ENCODE measurements around the gene EXOC6B. TPM values are rescaled to one million over a fixed set of nuclear protein-coding genes. Genes with fewer than 3 reads are reported as not detected.
A peak's percentile ranks its signal among the peaks of the same experiment; 100 is the strongest.

EXOC6B gene
- total RNA-seq, 2 donors from 2014 or later: 10.4 to 11.6 TPM

DNA sequence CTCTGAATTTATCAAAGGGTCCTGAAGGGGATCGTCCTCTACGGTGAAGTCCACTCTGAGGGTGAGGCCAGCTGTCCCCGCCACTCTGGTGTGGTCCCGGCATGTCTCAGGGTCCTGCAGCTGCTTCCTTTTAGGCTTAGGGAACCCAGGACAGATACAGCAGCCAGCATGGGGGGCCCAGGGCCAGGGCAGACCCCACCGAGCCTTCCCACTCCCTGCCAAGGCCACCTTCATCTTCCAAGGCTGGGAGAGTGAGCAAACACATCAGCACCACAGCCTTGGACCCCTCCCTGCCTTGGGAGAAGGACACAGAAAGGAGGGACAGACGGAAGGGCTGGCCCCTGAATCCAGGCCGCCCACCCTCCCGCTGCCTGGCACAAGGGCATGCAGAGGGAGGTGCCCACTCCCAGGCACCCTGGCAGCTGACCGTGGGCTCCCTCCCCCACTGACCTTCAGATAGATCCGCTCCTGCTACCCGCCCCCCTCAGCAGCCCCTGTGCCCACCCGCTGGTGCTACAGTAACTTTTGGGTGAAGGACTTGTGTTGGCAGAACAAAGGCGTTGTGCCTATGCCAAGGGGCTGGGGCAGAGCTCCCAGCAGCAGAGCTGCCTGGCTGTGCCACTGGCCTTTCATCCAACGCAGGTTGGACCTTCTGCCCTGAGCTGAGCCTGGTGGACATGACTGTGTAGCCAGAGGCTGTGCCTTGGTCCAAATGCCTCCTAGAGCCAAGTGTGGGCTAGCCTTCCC is 685.8 kb downstream of the EXOC6B start:
- H3K9me3 Mint-ChIP-seq: no peaks in the 10 kb centered on the region
- no peak overlapping the region for H3K4me3 Mint-ChIP-seq
- DNase-seq (no peak), ATAC-seq (replicated peaks in 1 of 2) (no peak)
- peaks cover 16% of the 10 kb centered on the region for H3K27me3 Mint-ChIP-seq (ENCODE audit: low read depth)
- no peak overlapping the region for H3K27ac Mint-ChIP-seq
- H3K4me1 Mint-ChIP-seq (ENCODE audit: low read depth): peaks cover 14% of the 10 kb centered on the region
- H3K36me3 Mint-ChIP-seq (ENCODE audit: insufficient read depth in 2 of 2): no peaks in the 10 kb centered on the region

DNA sequence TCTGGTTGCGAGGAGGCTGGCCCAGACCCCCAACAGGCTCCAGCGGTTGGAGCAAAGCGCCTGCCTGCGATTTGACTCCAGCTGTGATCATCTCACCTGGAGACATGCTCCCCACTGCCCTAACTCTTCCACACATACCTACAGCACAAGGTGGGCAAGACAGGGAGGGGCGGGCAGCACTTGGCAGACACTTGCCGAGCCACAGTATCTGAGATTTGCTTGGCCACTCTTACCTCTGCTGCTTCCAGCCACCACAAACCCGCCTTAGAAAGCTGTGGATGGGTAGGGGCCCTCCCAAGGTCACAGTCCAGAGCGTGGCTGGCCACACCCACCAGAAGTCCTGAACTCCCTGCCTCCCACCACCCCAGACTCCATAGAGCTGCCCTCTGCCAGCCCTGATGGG is 686.4 kb downstream of the EXOC6B start:
- Mint-ChIP-seq H3K9me3 (no peaks in the 10 kb centered on the region), H3K4me3 (no peak overlapping the region), H3K36me3 (ENCODE audit: insufficient read depth in 2 of 2) (no peaks in the 10 kb centered on the region), H3K27me3 (ENCODE audit: low read depth) (peaks cover 16% of the 10 kb centered on the region), H3K4me1 (ENCODE audit: low read depth) (peaks cover 14% of the 10 kb centered on the region), H3K27ac (no peak overlapping the region)
- ATAC-seq (replicated peaks in 1 of 2) (no peak), DNase-seq (no peak)

DNA sequence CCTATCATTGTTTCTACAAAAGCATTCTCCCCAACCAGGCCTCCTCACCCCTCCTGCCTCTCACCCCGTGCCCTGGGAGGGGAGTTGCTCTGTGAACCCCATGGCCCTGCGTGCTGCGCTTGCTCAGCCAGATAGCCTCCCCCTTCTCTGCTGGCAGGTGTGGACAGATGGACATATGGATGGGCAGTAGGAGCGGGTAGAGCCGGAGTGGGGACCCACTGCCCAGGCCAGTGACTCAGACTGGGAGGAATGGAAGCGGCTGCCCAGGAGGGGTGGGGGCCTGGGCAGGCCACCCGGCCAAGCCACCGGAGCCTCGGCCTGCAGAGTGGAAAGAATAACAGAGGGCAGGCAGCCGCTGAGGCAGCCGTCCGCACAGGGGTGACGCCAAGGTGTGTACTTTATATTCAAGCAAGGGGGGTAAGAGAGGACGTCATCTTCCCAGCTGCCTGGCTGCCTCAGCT is 686.9 kb downstream of the EXOC6B start:
- H3K9me3 Mint-ChIP-seq: no peaks in the 10 kb centered on the region
- no peak overlapping the region for H3K27ac Mint-ChIP-seq
- H3K4me3 Mint-ChIP-seq: no peak overlapping the region
- ATAC-seq (replicated peaks in 1 of 2) (no peak), DNase-seq (no peak)
- H3K36me3 Mint-ChIP-seq (ENCODE audit: insufficient read depth in 2 of 2): no peaks in the 10 kb centered on the region
- H3K27me3 Mint-ChIP-seq (ENCODE audit: low read depth): peaks cover 13% of the 10 kb centered on the region
- H3K4me1 Mint-ChIP-seq (ENCODE audit: low read depth): peaks cover 11% of the 10 kb centered on the region

DNA sequence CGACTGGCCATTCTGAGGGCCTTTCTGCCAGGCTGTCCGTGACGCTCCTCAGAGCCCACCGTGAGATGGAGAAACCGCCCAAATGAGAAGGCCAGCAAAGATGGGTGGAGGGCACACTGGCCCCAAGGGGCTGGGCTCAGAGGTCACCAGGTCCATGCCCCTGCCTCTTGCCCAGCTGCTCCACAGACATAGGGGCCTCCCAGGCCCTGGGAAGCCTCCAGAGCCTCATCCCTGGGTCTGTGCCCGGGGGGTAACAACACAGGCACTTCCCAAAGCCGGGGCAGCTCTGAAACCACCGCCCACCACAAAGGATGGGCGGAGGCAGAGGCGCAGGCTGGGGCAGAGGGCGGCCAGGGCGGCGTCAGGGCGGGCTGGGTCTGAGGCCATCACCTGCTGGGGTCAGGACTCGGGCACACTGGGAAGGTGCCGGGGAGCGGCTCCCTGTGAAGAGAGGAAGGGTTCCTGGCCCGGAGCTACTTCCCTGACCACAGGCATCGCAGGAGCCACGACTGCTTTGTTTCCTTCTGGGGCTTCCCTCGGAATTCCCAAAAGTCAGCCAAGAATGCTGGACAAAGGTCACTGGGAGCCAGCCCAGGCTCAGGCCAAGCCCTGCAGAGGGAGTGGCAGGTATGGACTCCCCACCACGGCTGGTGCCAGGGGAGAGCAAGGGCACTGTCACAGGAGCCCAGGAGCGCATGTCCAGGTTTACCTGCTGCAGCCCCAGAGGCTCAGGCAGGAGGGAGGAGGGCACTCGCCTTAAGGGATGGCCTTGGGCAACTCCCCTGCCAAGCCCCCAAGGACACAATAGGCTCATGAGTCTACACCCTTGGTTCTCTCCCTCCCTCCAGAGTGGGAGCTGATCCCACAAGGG is 687.6 kb downstream of the EXOC6B start:
- Mint-ChIP-seq H3K36me3 (ENCODE audit: insufficient read depth in 2 of 2) (no peaks in the 10 kb centered on the region), H3K4me1 (ENCODE audit: low read depth) (peaks cover 5% of the 10 kb centered on the region), H3K4me3 (no peak overlapping the region), H3K27me3 (ENCODE audit: low read depth) (peaks cover 7% of the 10 kb centered on the region), H3K27ac (no peak overlapping the region), H3K9me3 (no peaks in the 10 kb centered on the region)
- ATAC-seq (replicated peaks in 1 of 2): peak in 1 of 2 donors; percentile 13
- no peak for DNase-seq

DNA sequence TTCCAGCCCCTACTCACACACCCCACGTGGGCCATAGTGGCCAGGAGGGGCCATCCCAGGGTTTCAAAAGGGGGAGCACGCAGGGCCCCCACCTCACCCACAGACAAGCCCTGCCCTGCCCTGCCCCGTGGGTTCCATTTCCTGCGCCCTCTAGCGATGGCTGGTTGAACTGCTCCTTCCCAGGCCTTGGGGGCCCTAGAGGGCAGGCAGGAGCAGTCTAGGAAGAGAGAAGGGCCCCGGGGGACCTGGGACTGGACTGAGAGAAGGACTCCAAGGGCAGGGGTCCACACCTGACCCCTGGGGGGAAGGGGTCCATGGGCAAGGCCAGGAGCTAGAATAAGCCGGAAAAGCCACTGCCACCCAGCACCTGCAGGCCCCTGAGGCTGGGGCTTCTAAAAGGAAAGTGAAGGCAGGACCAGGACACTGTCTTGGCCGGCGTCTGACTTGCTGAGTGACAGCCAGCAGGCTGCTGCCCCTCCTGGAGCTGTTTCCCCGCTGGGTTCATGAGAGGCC is 688.3 kb downstream of the EXOC6B start:
- Mint-ChIP-seq H3K9me3 (no peaks in the 10 kb centered on the region), H3K27ac (no peak overlapping the region), H3K27me3 (ENCODE audit: low read depth) (peaks cover 6% of the 10 kb centered on the region), H3K4me1 (ENCODE audit: low read depth) (peaks cover 5% of the 10 kb centered on the region), H3K4me3 (no peak overlapping the region), H3K36me3 (ENCODE audit: insufficient read depth in 2 of 2) (no peaks in the 10 kb centered on the region)
- DNase-seq (peak; percentile 67 to 78), ATAC-seq (replicated peaks in 1 of 2) (peak; percentile 68 to 81)

DNA sequence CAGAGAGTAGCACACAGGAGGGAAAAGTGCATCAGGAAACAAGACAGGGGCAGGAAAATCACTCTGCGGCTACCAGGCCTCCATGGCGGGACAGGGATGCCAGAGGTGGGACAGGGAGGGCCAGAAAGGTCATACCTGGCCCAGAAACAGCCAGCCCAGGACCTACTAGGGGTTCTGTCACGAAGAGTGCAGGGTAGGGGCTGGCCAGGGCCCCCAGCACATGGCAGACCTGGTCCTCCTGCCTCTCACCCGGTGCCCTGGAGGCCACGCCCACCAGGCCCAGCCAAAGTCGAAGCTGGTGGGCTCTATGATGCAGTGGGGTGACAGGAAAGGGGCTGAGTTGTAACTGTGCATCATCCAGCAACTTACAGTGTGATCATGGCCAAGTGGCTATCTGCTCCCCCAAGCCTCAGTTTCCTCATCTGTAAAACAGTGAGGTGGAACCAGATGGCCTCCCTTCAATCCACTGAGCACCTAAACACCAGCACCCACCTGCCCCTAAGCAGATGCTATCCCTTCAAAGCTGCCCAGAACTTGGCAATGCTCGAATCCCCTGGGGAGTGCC is 688.8 kb downstream of the EXOC6B start:
- peaks cover under 1% of the 10 kb centered on the region for H3K27me3 Mint-ChIP-seq (ENCODE audit: low read depth)
- no peak overlapping the region for H3K27ac Mint-ChIP-seq
- no peak overlapping the region for H3K4me3 Mint-ChIP-seq
- no peaks in the 10 kb centered on the region for H3K9me3 Mint-ChIP-seq
- H3K36me3 Mint-ChIP-seq (ENCODE audit: insufficient read depth in 2 of 2): no peaks in the 10 kb centered on the region
- peaks cover 5% of the 10 kb centered on the region for H3K4me1 Mint-ChIP-seq (ENCODE audit: low read depth)
- peak; percentile 7 to 32 for ATAC-seq (replicated peaks in 1 of 2)
- DNase-seq: no peak

DNA sequence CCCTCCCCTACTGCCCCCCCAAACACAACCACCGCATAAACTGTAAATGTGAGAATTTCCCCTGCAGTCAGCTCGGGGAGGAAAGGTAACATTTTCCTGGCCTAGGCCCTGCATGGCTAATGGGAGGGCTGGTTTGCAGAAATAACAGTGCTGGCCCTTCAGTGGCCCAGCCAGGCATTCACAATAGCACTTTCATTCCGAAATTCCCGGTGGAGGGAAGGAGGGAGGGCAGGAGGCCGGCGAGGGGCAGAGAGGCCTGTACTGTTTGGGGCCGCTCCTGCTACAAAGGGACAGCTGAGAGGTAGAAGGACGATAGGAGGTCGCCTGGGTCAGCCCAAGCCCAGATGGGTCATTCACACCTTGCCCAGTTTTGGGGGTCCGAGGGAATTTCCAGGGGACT is 689.5 kb downstream of the EXOC6B start:
- DNase-seq (no peak), ATAC-seq (replicated peaks in 1 of 2) (no peak)
- H3K36me3 Mint-ChIP-seq (ENCODE audit: insufficient read depth in 2 of 2): no peaks in the 10 kb centered on the region
- no peak overlapping the region for H3K4me3 Mint-ChIP-seq
- no peaks in the 10 kb centered on the region for H3K27me3 Mint-ChIP-seq (ENCODE audit: low read depth)
- H3K4me1 Mint-ChIP-seq (ENCODE audit: low read depth): peaks cover 5% of the 10 kb centered on the region
- no peaks in the 10 kb centered on the region for H3K9me3 Mint-ChIP-seq
- H3K27ac Mint-ChIP-seq: no peak overlapping the region

DNA sequence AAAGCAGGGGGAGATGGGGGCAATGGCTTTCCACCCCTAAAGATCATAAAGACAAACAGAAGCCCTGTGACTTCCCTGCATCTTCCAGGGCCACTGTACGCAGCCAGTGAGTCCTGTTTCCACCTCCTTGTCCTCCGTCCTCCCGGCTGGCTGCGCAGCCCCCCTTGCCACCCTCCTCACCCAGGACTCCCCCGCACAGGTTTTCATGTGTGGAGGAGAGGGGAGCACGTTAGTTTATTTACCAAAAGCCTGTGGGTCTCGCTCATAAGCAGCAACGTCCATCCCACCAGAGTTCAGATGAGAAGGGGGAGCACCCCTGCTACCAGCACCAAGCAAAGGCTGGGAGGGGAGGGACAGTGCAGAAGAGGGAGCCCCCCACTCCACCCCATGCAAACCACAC is 689.9 kb downstream of the EXOC6B start:
- Mint-ChIP-seq H3K9me3 (no peaks in the 10 kb centered on the region), H3K27me3 (ENCODE audit: low read depth) (no peaks in the 10 kb centered on the region), H3K4me1 (ENCODE audit: low read depth) (peaks cover 5% of the 10 kb centered on the region), H3K27ac (no peak overlapping the region), H3K36me3 (ENCODE audit: insufficient read depth in 2 of 2) (no peaks in the 10 kb centered on the region), H3K4me3 (no peak overlapping the region)
- DNase-seq (no peak), ATAC-seq (replicated peaks in 1 of 2) (no peak)

DNA sequence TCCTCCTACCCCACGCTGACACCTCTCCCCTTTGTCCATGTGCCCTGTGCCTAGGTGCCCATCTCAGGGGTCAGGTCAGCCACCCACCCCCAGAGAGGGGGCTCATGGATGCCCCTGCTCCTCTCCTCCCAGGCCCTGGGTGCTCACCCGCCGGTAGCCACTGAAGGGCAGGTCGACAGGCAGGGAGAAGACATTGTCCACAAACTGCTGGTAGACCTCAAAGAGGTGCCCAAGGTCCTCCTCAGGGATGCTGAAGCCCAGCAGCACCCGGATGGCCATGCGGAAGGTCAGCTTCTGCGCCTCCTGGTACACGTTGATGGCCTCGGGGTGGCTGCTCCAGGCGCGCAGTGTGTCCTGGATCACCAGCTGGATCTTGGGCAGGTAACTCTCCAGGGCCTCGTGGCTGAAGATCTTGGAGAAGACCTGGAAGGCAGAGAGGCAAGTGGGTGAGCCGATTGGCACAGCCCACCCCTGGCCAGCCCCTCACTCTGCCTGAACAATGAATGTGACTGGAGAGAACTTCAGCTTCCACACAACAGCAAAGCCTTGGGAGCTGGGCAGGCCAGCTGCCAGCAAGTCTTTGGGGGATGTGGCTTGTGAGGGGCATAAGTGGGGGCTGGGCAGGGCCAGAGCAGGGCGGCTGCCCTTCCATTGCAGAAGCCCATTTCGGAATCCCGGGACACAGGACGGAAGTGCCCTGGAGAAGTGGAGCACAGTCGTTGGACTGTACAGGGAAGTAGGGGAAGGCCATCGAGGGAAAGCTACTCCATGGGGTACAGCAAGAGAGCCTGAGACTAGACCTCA is 690.6 kb downstream of the EXOC6B start:
- Mint-ChIP-seq H3K4me1 (ENCODE audit: low read depth) (peaks cover 5% of the 10 kb centered on the region), H3K27me3 (ENCODE audit: low read depth) (no peaks in the 10 kb centered on the region), H3K9me3 (no peaks in the 10 kb centered on the region), H3K27ac (no peak overlapping the region), H3K4me3 (no peak overlapping the region), H3K36me3 (ENCODE audit: insufficient read depth in 2 of 2) (no peaks in the 10 kb centered on the region)
- ATAC-seq (replicated peaks in 1 of 2) (no peak), DNase-seq (no peak)

DNA sequence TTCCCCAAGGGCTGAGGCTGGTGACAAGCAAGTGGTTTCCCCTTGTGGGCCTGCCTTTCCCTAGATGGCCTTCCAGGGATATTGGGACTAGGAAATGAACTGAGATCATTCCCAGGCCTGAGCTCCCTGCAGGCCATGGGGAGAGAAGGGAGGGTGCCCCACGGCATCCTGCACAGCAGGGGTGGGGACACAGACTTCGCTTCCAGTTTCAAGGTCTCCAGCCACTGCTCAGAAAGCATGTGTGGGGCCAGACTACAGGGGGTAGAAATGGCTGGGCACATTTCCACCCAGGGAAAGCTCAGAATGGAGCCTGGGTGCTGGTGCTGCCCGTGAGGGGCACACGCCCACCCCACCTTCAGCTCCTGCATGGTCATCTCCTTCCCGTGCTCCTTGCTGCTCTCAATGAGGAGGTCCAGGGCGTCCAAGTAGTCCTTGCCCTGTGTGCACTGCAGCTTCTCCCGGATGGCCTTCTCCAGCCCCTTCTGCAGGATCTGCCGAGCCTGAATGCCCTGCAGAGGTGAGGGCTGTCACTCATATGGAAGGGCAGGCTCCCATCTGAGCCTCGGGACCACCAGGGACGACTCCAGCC is 691.3 kb downstream of the EXOC6B start:
- Mint-ChIP-seq H3K9me3 (no peaks in the 10 kb centered on the region), H3K27ac (no peak overlapping the region), H3K4me1 (ENCODE audit: low read depth) (peaks cover 5% of the 10 kb centered on the region), H3K4me3 (no peak overlapping the region), H3K27me3 (ENCODE audit: low read depth) (no peaks in the 10 kb centered on the region), H3K36me3 (ENCODE audit: insufficient read depth in 2 of 2) (no peaks in the 10 kb centered on the region)
- DNase-seq: no peak
- ATAC-seq (replicated peaks in 1 of 2): no peak

DNA sequence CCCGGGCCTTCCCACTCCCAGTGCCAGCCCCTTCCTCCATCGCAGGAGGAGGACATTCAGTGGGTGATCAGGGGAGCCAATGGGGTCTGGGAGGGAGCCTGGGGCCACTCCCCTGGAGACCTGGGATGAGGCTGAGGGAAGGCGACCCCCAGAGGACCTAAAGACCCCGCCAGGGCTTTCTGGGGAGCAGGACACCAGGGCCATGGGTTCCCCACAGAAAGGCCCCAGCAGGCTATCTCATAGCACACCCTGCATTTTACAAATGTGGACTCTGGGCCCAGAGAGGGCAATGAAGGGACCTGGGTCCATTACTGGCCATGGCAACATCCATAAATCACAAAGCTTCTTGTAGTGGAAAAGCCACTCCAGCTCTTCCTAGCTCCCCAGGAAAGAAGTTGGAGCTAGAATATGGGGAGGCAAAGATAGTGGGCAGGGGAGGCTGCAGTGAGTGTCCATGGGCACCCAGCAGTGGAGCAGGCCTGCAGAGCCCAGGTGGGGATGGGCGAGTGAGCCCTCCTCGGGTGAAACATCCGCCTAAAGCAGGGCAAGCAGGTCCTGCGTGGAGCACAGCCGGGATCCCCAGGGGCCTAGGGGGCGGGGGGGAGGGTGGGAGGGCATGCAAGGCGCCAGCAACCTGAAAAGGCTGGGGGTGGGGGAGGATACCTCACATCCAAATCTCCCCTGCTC is 692.0 kb downstream of the EXOC6B start:
- Mint-ChIP-seq H3K4me3 (no peak overlapping the region), H3K36me3 (ENCODE audit: insufficient read depth in 2 of 2) (no peaks in the 10 kb centered on the region), H3K4me1 (ENCODE audit: low read depth) (peaks cover 5% of the 10 kb centered on the region), H3K9me3 (no peaks in the 10 kb centered on the region), H3K27ac (no peak overlapping the region), H3K27me3 (ENCODE audit: low read depth) (no peaks in the 10 kb centered on the region)
- DNase-seq (no peak), ATAC-seq (replicated peaks in 1 of 2) (no peak)
